Stomach (tissue), 9 donors: ENCODE results near the gene HOXD1. TPM values are rescaled to one million over a fixed set of nuclear protein-coding genes. Genes with fewer than 3 reads are reported as not detected.
A peak's percentile ranks its signal among the peaks of the same experiment; 100 is the strongest.

Experiments
- DNase-seq, 2 donors: peaks; one replicate each; pipeline versions ENCODE4 v3.0.0 to v3.0.0-alpha.2; 2013 to 2019
- H3K27ac ChIP-seq, 5 donors: fragments of 200-600 bp in 4 of 5; sonication (generic) in 4 of 5; one replicate each; pipeline ENCODE4 v1.5.1; 2013 to 2019; ENCODE audit warnings: mild to moderate bottlenecking in 1 of 5, moderate library complexity in 1 of 5
- H3K27me3 ChIP-seq, 3 donors: fragments of 200-600 bp; sonication (generic); one replicate each; pipeline ENCODE4 v1.5.1; 2017 to 2019; ENCODE audit warnings: mixed run types in 1 of 3
- H3K36me3 ChIP-seq, 4 donors: fragments of 200-600 bp; sonication (generic); 1 replicate in 3 of 4; 2 replicates in 1 of 4; pipeline ENCODE4 v1.5.1; 2016 to 2019
- H3K4me1 ChIP-seq, 4 donors: fragments of 200-600 bp; sonication (generic); one replicate each; pipeline ENCODE4 v1.5.1; 2016 to 2019
- H3K4me3 ChIP-seq, 4 donors: fragments of 200-600 bp; sonication (generic) in 3 of 4; one replicate each; pipeline ENCODE4 v1.5.1; 2016 to 2019; ENCODE audit warnings: mild to moderate bottlenecking in 1 of 4
- H3K9me3 ChIP-seq, 4 donors: fragments of 200-600 bp; sonication (generic); one replicate each; pipeline ENCODE4 v1.5.1; 2016 to 2019
- EP300 ChIP-seq: sonication (generic); formaldehyde crosslinking; IDR thresholded peaks from one replicate; pipeline ENCODE4 v1.6.1; 2017; ENCODE audit warnings: antibody characterized with exemption
- POLR2A ChIP-seq, 4 donors: fragments of 450-650 bp; IDR thresholded peaks; one replicate each; pipeline ENCODE4 v1.6.1; 2016; ENCODE audit warnings: antibody characterized with exemption in 4 of 4, control low read depth in 2 of 4, mild to moderate bottlenecking in 1 of 4, moderate library complexity in 1 of 4
- POLR2AphosphoS5 ChIP-seq, 3 donors: sonication (generic); formaldehyde crosslinking; IDR thresholded peaks; one replicate each; pipeline ENCODE4 v1.6.1; 2016; ENCODE audit warnings: antibody characterized with exemption in 3 of 3
- WGBS, 5 donors: extraction: QIAGEN DNeasy Blood & Tissue Kit in 3 of 5; methylation state at CpG; one replicate each; pipeline versions ENCODE4 v1.1.5 to v1.1.7; 2013 to 2018; 5-methylcytosine and 5-hydroxymethylcytosine counted together
- intact Hi-C: fragments of 100-400 bp; cut with DNase I; formaldehyde crosslinking; loops from one replicate; pipeline ENCODE4 v1.15.1; 2023; ENCODE audit warnings: low total_unique reads
- polyA plus RNA-seq, 3 donors: library from polyadenylated mRNA; stranded (reverse); fragments of 200-250 nt; gene quantifications; one replicate each; pipeline ENCODE4 v1.2.3, GENCODE V29; 2013
- total RNA-seq, 5 donors: library from RNA; depleted of rRNA; stranded (reverse); fragments of >200 nt; gene quantifications; one replicate each; pipeline versions ENCODE4 v1.1.0 to v1.2.3, GENCODE V29; 2014 to 2016
- TF ChIP-seq, protein P1 (sequence below), 7 experiments: fragments of 450-650 bp in 4 of 7; fragments of 200-600 bp in 3 of 7; sonication (generic) in 3 of 7; IDR thresholded peaks; one replicate each; pipeline ENCODE4 v1.5.1; 2016 to 2019; ENCODE audit warnings: antibody characterized with exemption in 7 of 7, control low read depth in 2 of 7, mild to moderate bottlenecking in 1 of 7
- donor health status: healthy with polysubstance abuse.
- donor health status: Bipolar disorder and iron deficiency.
- donor health status: healthy.

Gene HOXD1
- total and polyA plus RNA-seq, 8 donors = 0.12 to 0.23 (median 0.18) TPM; not detected in 5

DNA sequence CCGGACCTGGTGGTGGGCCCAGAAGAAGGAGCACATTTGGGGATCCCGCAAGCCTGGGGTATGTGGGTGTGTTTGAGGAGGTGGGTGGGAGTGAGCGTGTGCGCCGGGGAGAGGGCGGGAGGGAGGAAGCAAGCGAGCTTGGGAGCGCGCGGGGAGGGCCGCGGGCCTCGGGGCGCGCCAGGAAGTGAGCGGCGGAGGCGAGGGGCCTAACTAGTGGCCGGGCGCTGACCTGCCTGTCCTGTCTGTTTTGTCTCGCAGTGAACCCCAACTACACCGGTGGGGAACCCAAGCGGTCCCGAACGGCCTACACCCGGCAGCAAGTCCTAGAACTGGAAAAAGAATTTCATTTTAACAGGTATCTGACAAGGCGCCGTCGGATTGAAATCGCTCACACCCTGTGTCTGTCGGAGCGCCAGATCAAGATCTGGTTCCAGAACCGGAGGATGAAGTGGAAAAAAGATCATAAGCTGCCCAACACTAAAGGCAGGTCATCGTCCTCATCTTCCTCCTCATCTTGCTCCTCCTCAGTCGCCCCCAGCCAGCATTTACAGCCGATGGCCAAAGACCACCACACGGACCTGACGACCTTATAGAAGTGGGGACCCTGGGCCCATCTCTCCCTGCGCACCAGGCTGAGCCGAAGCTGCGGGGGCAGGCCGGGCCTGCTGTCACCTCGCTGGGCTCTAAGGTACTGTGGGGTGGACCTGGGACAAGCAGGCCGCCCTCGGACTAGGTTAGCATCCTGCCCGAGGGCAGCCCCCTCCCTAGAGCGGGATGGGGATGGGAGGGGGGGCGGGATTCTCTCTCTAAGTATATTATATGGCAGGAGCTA is 35.9 kb upstream of the HOXD1 start:
- peak overlapping the region in 2 of 4 donors; percentile 3 to 8 for H3K4me3 ChIP-seq
- 6 to 13% (median 11%) methylated on average over 43 to 48 of the region's 48 CpGs for WGBS, 5 donors
- peaks cover 0 to 32% (median 18%) of the 10 kb centered on the region in 4 donors for H3K4me1 ChIP-seq
- peaks cover 38 to 100% (median 97%) of the 10 kb centered on the region in 3 donors for H3K27me3 ChIP-seq
- peaks cover 0 to 8% (median 0%) of the 10 kb centered on the region in 4 donors for H3K9me3 ChIP-seq
- intact Hi-C loops = no loop called here
- no peak overlapping the region for H3K27ac ChIP-seq
- no peaks in the 10 kb centered on the region for H3K36me3 ChIP-seq
- TF ChIP-seq POLR2AphosphoS5 (IDR thresholded peaks at IDR 0.05) = no peak
- TF ChIP-seq, protein P1, sequence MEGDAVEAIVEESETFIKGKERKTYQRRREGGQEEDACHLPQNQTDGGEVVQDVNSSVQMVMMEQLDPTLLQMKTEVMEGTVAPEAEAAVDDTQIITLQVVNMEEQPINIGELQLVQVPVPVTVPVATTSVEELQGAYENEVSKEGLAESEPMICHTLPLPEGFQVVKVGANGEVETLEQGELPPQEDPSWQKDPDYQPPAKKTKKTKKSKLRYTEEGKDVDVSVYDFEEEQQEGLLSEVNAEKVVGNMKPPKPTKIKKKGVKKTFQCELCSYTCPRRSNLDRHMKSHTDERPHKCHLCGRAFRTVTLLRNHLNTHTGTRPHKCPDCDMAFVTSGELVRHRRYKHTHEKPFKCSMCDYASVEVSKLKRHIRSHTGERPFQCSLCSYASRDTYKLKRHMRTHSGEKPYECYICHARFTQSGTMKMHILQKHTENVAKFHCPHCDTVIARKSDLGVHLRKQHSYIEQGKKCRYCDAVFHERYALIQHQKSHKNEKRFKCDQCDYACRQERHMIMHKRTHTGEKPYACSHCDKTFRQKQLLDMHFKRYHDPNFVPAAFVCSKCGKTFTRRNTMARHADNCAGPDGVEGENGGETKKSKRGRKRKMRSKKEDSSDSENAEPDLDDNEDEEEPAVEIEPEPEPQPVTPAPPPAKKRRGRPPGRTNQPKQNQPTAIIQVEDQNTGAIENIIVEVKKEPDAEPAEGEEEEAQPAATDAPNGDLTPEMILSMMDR (IDR thresholded peaks at IDR 0.05) = no peak
- no peak for TF ChIP-seq POLR2A (IDR thresholded peaks at IDR 0.05)
- no peak for TF ChIP-seq EP300
- DNase-seq = peak in 1 of 2 donors; percentile 17

DNA sequence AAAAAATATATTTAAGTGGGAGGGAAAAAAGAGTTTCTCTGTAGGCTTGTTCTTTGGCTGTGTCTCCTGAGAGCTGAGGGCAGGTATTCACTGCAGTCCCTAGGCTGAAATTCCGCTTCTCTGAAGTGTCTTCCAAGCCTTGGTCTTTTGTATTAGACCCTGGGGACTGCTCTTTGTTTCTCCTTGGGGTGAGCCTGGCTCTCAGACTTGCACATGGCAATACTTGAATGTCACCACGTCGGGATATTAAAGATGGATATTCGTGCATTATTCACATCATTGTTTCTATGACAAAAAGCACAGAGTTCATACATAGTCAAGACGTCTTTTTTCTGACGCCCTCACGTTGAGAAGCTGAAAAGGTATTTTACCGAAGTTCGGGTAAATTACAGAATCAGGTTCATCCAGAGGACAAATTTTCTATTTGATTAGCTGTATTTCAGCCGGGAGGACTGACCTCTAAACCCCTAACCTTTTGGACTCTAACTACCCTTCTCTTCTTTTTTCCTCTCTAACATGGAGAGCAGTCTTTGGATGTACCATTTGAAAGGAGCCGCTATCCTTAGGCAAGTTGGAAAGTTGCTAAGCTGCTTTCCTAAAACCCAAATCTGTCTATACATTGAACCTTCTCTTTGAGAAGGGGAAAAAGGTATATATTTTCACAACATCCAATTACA is 33.8 kb upstream of the HOXD1 start:
- peaks cover 3 to 46% (median 32%) of the 10 kb centered on the region in 4 donors for H3K4me1 ChIP-seq
- TF ChIP-seq POLR2A (IDR thresholded peaks at IDR 0.05) (no peak), POLR2AphosphoS5 (IDR thresholded peaks at IDR 0.05) (no peak), EP300 (no peak)
- TF ChIP-seq, protein P1 (IDR thresholded peaks at IDR 0.05) = no peak
- no peaks in the 10 kb centered on the region for H3K36me3 ChIP-seq
- intact Hi-C loops = no loop called here
- DNase-seq = no peak
- H3K27ac ChIP-seq = no peak overlapping the region
- no peak overlapping the region for H3K4me3 ChIP-seq
- 10 to 31% (median 20%) methylated on average over 11 of the region's 11 CpGs for WGBS, 5 donors
- H3K27me3 ChIP-seq = peaks cover 40 to 100% (median 97%) of the 10 kb centered on the region in 3 donors
- peaks cover 0 to 8% (median 0%) of the 10 kb centered on the region in 4 donors for H3K9me3 ChIP-seq

DNA sequence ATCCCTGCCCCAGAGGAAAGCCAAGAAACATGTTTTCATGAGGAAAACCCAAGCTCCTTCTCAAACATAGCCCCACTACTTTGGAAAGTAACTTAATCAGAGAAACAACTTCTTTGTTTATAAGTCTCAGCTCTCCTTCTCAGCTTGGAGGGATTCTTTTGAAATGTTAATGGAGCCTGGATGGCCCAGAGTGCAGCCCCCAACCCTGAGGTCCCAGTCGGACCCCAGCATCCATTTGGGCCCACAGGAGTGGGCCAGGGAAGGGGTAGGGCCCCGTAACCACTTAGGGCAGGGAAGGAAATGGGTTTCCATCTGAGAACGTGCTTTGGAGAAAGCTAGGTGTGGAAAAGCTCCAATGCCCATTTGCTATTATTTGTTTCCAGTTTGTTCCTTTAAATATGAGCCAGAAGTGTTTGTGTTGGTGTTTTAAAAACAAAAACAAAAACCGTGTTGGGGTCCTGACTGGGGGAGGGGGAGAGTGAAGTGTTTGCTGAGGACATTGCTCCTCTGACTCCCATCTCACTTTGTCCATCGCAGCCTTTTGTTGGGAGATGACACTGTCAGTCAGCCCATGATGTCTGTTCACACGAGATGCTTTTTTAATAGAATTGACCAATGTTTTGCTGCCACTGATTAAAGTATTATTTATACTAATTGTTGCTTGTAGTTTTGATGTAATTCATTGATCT is 33.0 kb upstream of the HOXD1 start:
- Histone ChIP-seq H3K36me3 (no peaks in the 10 kb centered on the region), H3K4me3 (no peak overlapping the region), H3K4me1 (peaks cover 10 to 54% (median 40%) of the 10 kb centered on the region in 4 donors), H3K9me3 (peaks cover 0 to 8% (median 0%) of the 10 kb centered on the region in 4 donors), H3K27ac (no peak overlapping the region), H3K27me3 (peaks cover 42 to 100% (median 99%) of the 10 kb centered on the region in 3 donors)
- 10 to 20% (median 11%) methylated on average over 6 of the region's 6 CpGs for WGBS, 5 donors
- intact Hi-C loops = no loop called here
- no peak for TF ChIP-seq EP300
- TF ChIP-seq, protein P1 (IDR thresholded peaks at IDR 0.05) = no peak
- no peak for TF ChIP-seq POLR2A (IDR thresholded peaks at IDR 0.05)
- TF ChIP-seq POLR2AphosphoS5 (IDR thresholded peaks at IDR 0.05) = no peak
- no peak for DNase-seq

DNA sequence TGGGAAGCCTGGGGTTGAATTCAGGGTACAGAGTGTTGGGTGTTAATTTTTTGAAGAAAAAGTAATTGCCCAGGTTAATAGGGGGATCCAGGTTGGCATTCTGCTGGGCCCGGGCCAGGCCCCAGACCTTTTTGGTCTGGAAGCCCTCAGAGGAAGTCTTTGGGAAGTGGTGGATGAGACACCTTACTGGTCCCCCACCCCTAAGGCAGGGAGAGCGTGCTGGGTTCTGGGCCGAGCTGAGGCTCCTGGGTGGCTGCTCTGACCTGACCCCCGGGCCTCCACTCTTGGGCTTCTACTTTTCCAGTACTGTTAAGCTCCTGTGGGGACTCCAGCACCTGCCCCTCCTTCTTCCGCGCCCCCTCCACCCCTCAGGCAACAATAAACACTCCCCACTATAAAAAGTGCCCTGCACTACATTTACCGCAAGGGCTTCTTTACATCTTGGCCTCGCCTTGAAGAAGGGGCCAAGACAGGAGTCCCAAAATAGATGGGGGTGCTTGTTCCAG is 32.1 kb upstream of the HOXD1 start:
- intact Hi-C loops = no loop called here
- WGBS, 5 donors = 14 to 27% (median 23%) methylated on average over 8 of the region's 8 CpGs
- Histone ChIP-seq H3K9me3 (peaks cover 0 to 8% (median 0%) of the 10 kb centered on the region in 4 donors), H3K4me3 (no peak overlapping the region), H3K27ac (no peak overlapping the region), H3K36me3 (no peaks in the 10 kb centered on the region), H3K4me1 (peaks cover 12 to 61% (median 44%) of the 10 kb centered on the region in 4 donors), H3K27me3 (peaks cover 41 to 100% (median 99%) of the 10 kb centered on the region in 3 donors)
- no peak for DNase-seq
- no peak for TF ChIP-seq POLR2A (IDR thresholded peaks at IDR 0.05)
- TF ChIP-seq, protein P1 (IDR thresholded peaks at IDR 0.05) = no peak
- no peak for TF ChIP-seq EP300
- no peak for TF ChIP-seq POLR2AphosphoS5 (IDR thresholded peaks at IDR 0.05)
